ENCODE data around the gene BRD8. TPM values are rescaled to one million over a fixed set of nuclear protein-coding genes. Genes with fewer than 3 reads are reported as not detected.
A peak's percentile ranks its signal among the peaks of the same experiment; 100 is the strongest.

BRD8 gene
- total and polyA plus RNA-seq, 9 of the 15 experiments (the other 6 are each of a cell fraction or from before 2014, with no cell fraction given): 54.6 to 163 (median 87.0) TPM

DNA sequence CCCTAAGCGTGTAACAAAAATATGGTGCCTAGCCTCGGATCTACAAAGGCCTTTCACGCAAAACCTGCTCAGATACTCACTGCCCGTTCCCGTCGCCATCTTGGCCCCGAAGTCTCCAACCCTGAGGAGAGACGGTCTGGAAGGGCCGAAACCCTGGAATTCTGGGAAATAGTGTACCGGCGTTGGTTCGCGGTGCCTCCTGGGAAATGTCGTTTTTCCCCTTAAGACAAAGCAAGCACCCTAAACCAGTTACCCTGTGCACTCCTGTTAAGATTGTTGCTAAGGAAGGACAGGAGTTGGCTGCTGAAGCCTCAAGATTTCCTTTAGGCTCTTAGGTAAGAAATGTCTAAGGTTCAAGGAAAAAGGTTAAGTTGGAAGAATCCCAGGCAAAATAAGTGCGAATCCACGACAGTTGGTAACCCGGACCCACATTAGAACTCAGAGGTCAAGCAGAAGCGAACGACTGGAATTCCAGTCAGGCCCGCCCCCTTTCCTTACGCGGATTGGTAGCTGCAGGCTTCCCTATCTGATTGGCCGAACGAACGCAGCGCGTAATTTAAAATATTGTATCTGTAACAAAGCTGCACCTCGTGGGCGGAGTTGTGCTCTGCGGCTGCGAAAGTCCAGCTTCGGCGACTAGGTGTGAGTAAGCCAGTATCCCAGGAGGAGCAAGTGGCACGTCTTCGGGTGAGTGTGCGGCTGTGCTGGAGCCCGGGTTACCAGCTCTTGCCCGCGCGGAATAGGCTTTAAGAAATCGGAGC lies at the start of gene BRD8, which contains the start of gene KIF20A (continued):
- TF ChIP-seq E2F1 (CRISPR knock-in tag; IDR thresholded peaks at IDR 0.05) (peak; percentile 71; the same call in 1 of the 2 replicates), ZNF766 (CRISPR knock-in tag; conservative IDR thresholded peaks at IDR 0.05) (peak; percentile 48; the same call in 1 of the 2 replicates), SMARCB1 (IDR thresholded peaks at IDR 0.05; ENCODE audit: insufficient read length, low read depth) (no peak), XRCC4 (IDR thresholded peaks at IDR 0.05; ENCODE audit: extremely low read depth, insufficient read depth, insufficient read length) (no peak), TAF15 (IDR thresholded peaks at IDR 0.05; ENCODE audit: low read depth, low read length) (no peak), NFXL1 (CRISPR knock-in tag; IDR thresholded peaks at IDR 0.05) (no peak), NFYB (IDR thresholded peaks at IDR 0.05; ENCODE audit: extremely low read depth, insufficient read length) (peak; percentile 92), EGR1 (conservative IDR thresholded peaks at IDR 0.05) (peak; percentile 83), GABPB1 (CRISPR knock-in tag; IDR thresholded peaks at IDR 0.05) (peak; percentile 94), NCOA2 (IDR thresholded peaks at IDR 0.05; ENCODE audit: partially characterized antibody in 2 of 2) (no peak), ZC3H8 (IDR thresholded peaks at IDR 0.05) (no peak), ZNF212 (CRISPR knock-in tag; IDR thresholded peaks at IDR 0.05) (no peak), ZNF717 (CRISPR knock-in tag; IDR thresholded peaks at IDR 0.05) (no peak), SIN3A (IDR thresholded peaks at IDR 0.05; ENCODE audit: borderline replicate concordance in 2 of 2, control insufficient read depth in 1 of 2, low read depth in 2 of 2, low read length in 2 of 2) (peak; percentile 94 to 97), SRF (CRISPR knock-in tag; IDR thresholded peaks at IDR 0.05) (no peak; a peak in 1 of 4 replicates), CBFB (CRISPR knock-in tag; IDR thresholded peaks at IDR 0.05) (no peak), OTX1 (CRISPR knock-in tag; IDR thresholded peaks at IDR 0.05) (no peak), CBX1 (IDR thresholded peaks at IDR 0.05; ENCODE audit: low read depth) (peak; percentile 15; the same call in 1 of the 2 replicates), THAP12 (CRISPR knock-in tag; IDR thresholded peaks at IDR 0.05) (0 out of 2 replicates have a peak, but pooled peaks have one; percentile 53), ZNF699 (CRISPR knock-in tag; IDR thresholded peaks at IDR 0.05; ENCODE audit: insufficient replicate concordance) (no peak)
- TF ChIP-seq, protein P1, sequence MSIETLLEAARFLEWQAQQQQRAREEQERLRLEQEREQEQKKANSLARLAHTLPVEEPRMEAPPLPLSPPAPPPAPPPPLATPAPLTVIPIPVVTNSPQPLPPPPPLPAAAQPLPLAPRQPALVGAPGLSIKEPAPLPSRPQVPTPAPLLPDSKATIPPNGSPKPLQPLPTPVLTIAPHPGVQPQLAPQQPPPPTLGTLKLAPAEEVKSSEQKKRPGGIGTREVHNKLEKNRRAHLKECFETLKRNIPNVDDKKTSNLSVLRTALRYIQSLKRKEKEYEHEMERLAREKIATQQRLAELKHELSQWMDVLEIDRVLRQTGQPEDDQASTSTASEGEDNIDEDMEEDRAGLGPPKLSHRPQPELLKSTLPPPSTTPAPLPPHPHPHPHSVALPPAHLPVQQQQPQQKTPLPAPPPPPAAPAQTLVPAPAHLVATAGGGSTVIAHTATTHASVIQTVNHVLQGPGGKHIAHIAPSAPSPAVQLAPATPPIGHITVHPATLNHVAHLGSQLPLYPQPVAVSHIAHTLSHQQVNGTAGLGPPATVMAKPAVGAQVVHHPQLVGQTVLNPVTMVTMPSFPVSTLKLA (conservative IDR thresholded peaks at IDR 0.05): peak; percentile 94 to 98
- TF ChIP-seq, protein P2, sequence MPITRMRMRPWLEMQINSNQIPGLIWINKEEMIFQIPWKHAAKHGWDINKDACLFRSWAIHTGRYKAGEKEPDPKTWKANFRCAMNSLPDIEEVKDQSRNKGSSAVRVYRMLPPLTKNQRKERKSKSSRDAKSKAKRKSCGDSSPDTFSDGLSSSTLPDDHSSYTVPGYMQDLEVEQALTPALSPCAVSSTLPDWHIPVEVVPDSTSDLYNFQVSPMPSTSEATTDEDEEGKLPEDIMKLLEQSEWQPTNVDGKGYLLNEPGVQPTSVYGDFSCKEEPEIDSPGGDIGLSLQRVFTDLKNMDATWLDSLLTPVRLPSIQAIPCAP (CRISPR knock-in tag; IDR thresholded peaks at IDR 0.05; ENCODE audit: borderline replicate concordance): no peak

Measured in K562 (cell line).